Activated CD8-positive, alpha-beta memory T cell treated with anti-CD3 and anti-CD28 coated beads, Interleukin-2, amount 10 ng/mL, durations not matched to agents 7 days and 5 days (primary cell): ENCODE data around the gene GPR82. TPM values are rescaled to one million over a fixed set of nuclear protein-coding genes. Genes with fewer than 3 reads are reported as not detected.

Source experiments
- ATAC-seq: fragments of 150-1000 bp; cut with Tn5 transposase; one replicate; pipeline ENCODE4 v1.10.0; 2021; ENCODE audit warnings: moderate library complexity
- CTCF ChIA-PET: fragments of 350-600 bp; sonication (Branson Sonifier 250); formaldehyde crosslinking; loops from one replicate; lab custom pipeline; 2021; ENCODE audit warnings: antibody characterized with exemption; lab: Charles Lee
- DNase-seq: peaks from one replicate; pipeline ENCODE4 v3.0.0-alpha.2; 2020
- H3K27ac Mint-ChIP-seq: one replicate; pipeline ENCODE4 v1.8.0; 2021; ENCODE audit warnings: mild to moderate bottlenecking, mixed read lengths
- H3K27me3 Mint-ChIP-seq: one replicate; pipeline ENCODE4 v1.8.0; 2021; ENCODE audit warnings: mixed read lengths
- H3K36me3 Mint-ChIP-seq: one replicate; pipeline ENCODE4 v1.8.0; 2021; ENCODE audit warnings: mild to moderate bottlenecking, mixed read lengths
- H3K4me1 Mint-ChIP-seq: one replicate; pipeline ENCODE4 v1.8.0; 2021; ENCODE audit warnings: mixed read lengths
- H3K4me3 Mint-ChIP-seq: one replicate; pipeline ENCODE4 v1.8.0; 2021; ENCODE audit warnings: mild to moderate bottlenecking, moderate library complexity, mixed read lengths
- H3K9me3 Mint-ChIP-seq: one replicate; pipeline ENCODE4 v1.8.0; 2022; ENCODE audit warnings: low read depth, mixed read lengths
- total RNA-seq, 2 experiments: library from RNA; stranded (reverse); gene quantifications; one replicate each; pipeline ENCODE4 v1.2.3, GENCODE V29; 2021

Gene GPR82
- total RNA-seq, 2 experiments from 2014 or later = 0.21 to 0.47 TPM

DNA sequence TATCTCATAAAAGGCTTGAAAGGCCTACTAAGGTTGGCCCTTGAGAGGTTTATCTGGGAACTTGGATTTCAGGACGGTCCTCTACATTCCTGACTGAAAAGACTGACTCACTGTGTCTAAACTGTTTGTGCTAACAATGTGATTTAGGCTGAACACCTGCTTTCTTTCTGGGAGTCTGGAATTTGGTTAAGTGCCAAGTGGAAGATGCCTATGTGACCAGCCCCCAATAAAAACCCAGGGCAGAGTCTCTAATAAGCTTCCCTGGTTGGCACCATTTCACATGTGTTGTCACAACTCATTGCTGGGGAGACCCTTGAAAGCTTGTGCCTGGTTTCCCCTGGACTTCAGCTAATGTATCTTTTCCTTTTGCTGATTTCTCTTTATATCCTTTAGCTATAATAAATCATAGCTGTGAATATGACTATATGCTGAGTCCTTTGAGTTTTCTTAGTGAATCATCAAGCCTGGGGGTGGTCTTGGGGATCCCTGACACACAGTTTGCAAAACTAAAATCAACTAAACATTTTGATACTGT is 55.1 kb downstream of the GPR82 start:
- Mint-ChIP-seq H3K4me1 (peaks cover 2% of the 10 kb centered on the region), H3K4me3 (no peak overlapping the region), H3K27ac (no peak overlapping the region), H3K27me3 (no peaks in the 10 kb centered on the region), H3K9me3 (no peaks in the 10 kb centered on the region), H3K36me3 (no peaks in the 10 kb centered on the region)
- DNase-seq = no peak
- CTCF ChIA-PET = interaction anchor here (1.0 to 1.5 kb wide), 2 partner anchors 19 to 221 kb away, joined by 3 to 4 read pairs; no protein-coding TSS in a partner anchor
- no peak for ATAC-seq

Other genes with a start within 250 kb of the GPR82 start
- 1 to 10 TPM in 1 of 2 experiments, under 1 TPM in 1; 0.67 to 1.3 TPM for gene GPR34, start 35.2 kb upstream of the GPR82 start, total RNA-seq
- 10 to 100 TPM; 30.2 to 40.0 TPM for gene CASK, start 199.4 kb downstream of the GPR82 start, total RNA-seq